PC-9 (cell line): ENCODE data around the gene RAB30. TPM values are rescaled to one million over a fixed set of nuclear protein-coding genes. Genes with fewer than 3 reads are reported as not detected.

ENCODE experiments used
- Bru-seq: library from RNA; stranded (reverse); fragments of 400-500 nt; gene quantifications from one replicate; lab custom pipeline; 2021; lab: Mats Ljungman, UMichigan
- BruChase-seq, 2 experiments: library from RNA; stranded (reverse); fragments of 400-500 nt; gene quantifications; one replicate each; lab custom pipeline; 2021; lab: Mats Ljungman, UMichigan
- BruUV-seq: library from RNA; stranded (reverse); fragments of 400-500 nt; replicated peaks from 2 replicates; lab custom pipeline; 2021; lab: Mats Ljungman, UMichigan
- CTCF ChIA-PET: fragments of 300-600 bp; sonication (Branson Sonifier 250); formaldehyde crosslinking; loops from one replicate; lab custom pipeline; 2022; ENCODE audit warnings: antibody characterized with exemption; lab: Charles Lee
- POLR2A ChIA-PET: fragments of 300-600 bp; sonication (Branson Sonifier 250); formaldehyde crosslinking; loops from one replicate; lab custom pipeline; 2022; ENCODE audit warnings: antibody characterized with exemption; ENCODE audit not compliant: unreplicated experiment; lab: Charles Lee
- DNase-seq, 2 experiments: peaks; one replicate each; pipeline versions ENCODE4 v3.0.0 to v3.0.0-alpha.2; 2015 to 2022; ENCODE audit warnings: mixed read lengths in 1 of 2
- H2AFZ ChIP-seq: fragments of 200-600 bp; sonication (generic); 2 replicates; pipeline ENCODE4 v1.8.1; 2017; ENCODE audit warnings: antibody characterized with exemption
- H3F3A ChIP-seq: fragments of 200-600 bp; sonication (generic); 2 replicates; pipeline ENCODE4 v1.8.1; 2017; ENCODE audit warnings: antibody characterized with exemption, mild to moderate bottlenecking, low read depth; ENCODE audit not compliant: insufficient read depth
- H3K27ac ChIP-seq: fragments of 200-600 bp; sonication (generic); 2 replicates; pipeline ENCODE4 v1.6.1; 2016; ENCODE audit warnings: mixed run types
- H3K27me3 ChIP-seq: fragments of 200-600 bp; sonication (generic); 2 replicates; pipeline ENCODE4 v1.6.1; 2016; ENCODE audit warnings: low read depth, mixed run types; ENCODE audit not compliant: insufficient read depth
- H3K36me3 ChIP-seq: fragments of 200-600 bp; sonication (generic); 2 replicates; pipeline ENCODE4 v1.6.1; 2016; ENCODE audit warnings: low read depth, mixed run types
- H3K4me1 ChIP-seq: fragments of 200-600 bp; sonication (generic); replicated peaks from 2 replicates; pipeline ENCODE4 v1.6.1; 2016; ENCODE audit warnings: mixed run types; ENCODE audit not compliant: insufficient read depth
- H3K4me2 ChIP-seq: fragments of 200-600 bp; sonication (generic); 2 replicates; pipeline ENCODE4 v1.6.1; 2017; ENCODE audit warnings: mixed run types
- H3K4me3 ChIP-seq: fragments of 200-600 bp; sonication (generic); 2 replicates; pipeline ENCODE4 v1.6.1; 2016; ENCODE audit warnings: mixed run types
- H3K79me2 ChIP-seq: fragments of 200-600 bp; sonication (generic); 2 replicates; pipeline ENCODE4 v1.6.1; 2017; ENCODE audit warnings: low read depth, mixed run types
- H3K9me2 ChIP-seq: fragments of 200-600 bp; sonication (generic); 2 replicates; pipeline ENCODE4 v1.8.1; 2017; ENCODE audit warnings: mild to moderate bottlenecking; ENCODE audit not compliant: insufficient read depth
- H3K9me3 ChIP-seq: fragments of 200-600 bp; sonication (generic); 2 replicates; pipeline ENCODE4 v1.8.1; 2016; ENCODE audit warnings: low read depth; ENCODE audit not compliant: insufficient read depth
- H4K20me1 ChIP-seq: fragments of 200-600 bp; sonication (generic); 2 replicates; pipeline ENCODE4 v1.8.1; 2017; ENCODE audit not compliant: insufficient read depth
- CTCF ChIP-seq: fragments of 200-600 bp; sonication (generic); conservative IDR thresholded peaks from 2 replicates; pipeline ENCODE4 v1.6.1; 2017; ENCODE audit warnings: mixed run types, antibody characterized with exemption, mild to moderate bottlenecking, moderate library complexity
- EZH2 ChIP-seq: fragments of 200-600 bp; sonication (generic); IDR thresholded peaks from 2 replicates; pipeline ENCODE4 v1.8.0; 2017; ENCODE audit warnings: antibody characterized with exemption, low read depth
- intact Hi-C: fragments of 100-400 bp; cut with micrococcal nuclease; formaldehyde crosslinking; loops from one replicate; pipeline ENCODE4 v1.10.0; 2022; ENCODE audit not compliant: unreplicated experiment
- long read RNA-seq: library from polyadenylated mRNA; stranded (forward); transcript quantifications from one replicate; pipeline ENCODE4 v2.0.0, GENCODE V29; 2022
- total RNA-seq: library from RNA; stranded (reverse); gene quantifications from 2 replicates; pipeline ENCODE4 v1.2.3, GENCODE V29; 2021

Gene RAB30
- total RNA-seq (3.2 and 3.6 TPM in 2 replicates), Bru-seq, nascent RNA (percentile 63 among the genes with signal in this experiment), BruChase-seq, experiment 1, labeled RNA remaining after a 2-hour chase (percentile 68 among the genes with signal in this experiment), BruChase-seq, experiment 2, labeled RNA remaining after a 6-hour chase (percentile 56 among the genes with signal in this experiment)
- long read RNA-seq, partial matches to known transcripts, result 0 of 1 reads
- long read RNA-seq, other reads (novel, unspliced or antisense), result 0 of 1 reads

GRCh38 chr11:83071567-83072349 lies at the start of gene RAB30:
TSS of gene RAB30 (minus strand) at chr11:83071897. CDS start at chr11:82997316, 74,581 bp downstream.
- Histone ChIP-seq H3K79me2 (peaks cover 27% of the 10 kb centered on the region), H3K4me1 (peaks cover 39% of the 10 kb centered on the region), H3F3A (peaks cover 20% of the 10 kb centered on the region; the same call in 1 of the 2 replicates), H3K27me3 (no peaks in the 10 kb centered on the region), H2AFZ (peak within 1 kb of the TSS; percentile 83), H3K4me2 (peak within 1 kb of the TSS; percentile 85), H3K9me3 (no peaks in the 10 kb centered on the region), H3K4me3 (peak within 1 kb of the TSS; percentile 91), H3K9me2 (no peaks in the 10 kb centered on the region), H4K20me1 (no peaks in the 10 kb centered on the region), H3K36me3 (peaks cover 16% of the 10 kb centered on the region), H3K27ac (peak within 1 kb of the TSS; percentile 66)
- BruUV-seq, result no TSS peak
- ChIA-PET CTCF (no interaction called here), POLR2A (interaction anchor here (0.6 to 0.7 kb wide), 4 partner anchors 15 to 96 kb away, joined by 3 to 6 read pairs (median 3); partner anchors contain the start of gene PCF11)
- intact Hi-C loops, result loop anchor here (1.0 to 10.0 kb wide), 6 partner anchors 37 to 213 kb away; partner anchors contain the start of genes ANKRD42 and CCDC90B
- TF ChIP-seq EZH2 (no peak), CTCF (no peak)
- DNase-seq, result peak; percentile 93 to 100

- POLR2A ChIA-PET, result no interaction called here
- peak overlapping the region; percentile 58 for H2AFZ ChIP-seq
- H4K20me1 ChIP-seq, result no peaks in the 10 kb centered on the region
- H3K4me3 ChIP-seq, result no peak overlapping the region
- H3K4me2 ChIP-seq, result no peak overlapping the region
- H3K36me3 ChIP-seq, result no peaks in the 10 kb centered on the region
- no peak for DNase-seq
- no peaks in the 10 kb centered on the region for H3F3A ChIP-seq
- no peaks in the 10 kb centered on the region for H3K9me2 ChIP-seq
- H3K27me3 ChIP-seq, result no peaks in the 10 kb centered on the region
- no peaks in the 10 kb centered on the region for H3K4me1 ChIP-seq
- no peaks in the 10 kb centered on the region for H3K79me2 ChIP-seq
- intact Hi-C loops, result no loop called here
- BruUV-seq, result no TSS peak
- no peak overlapping the region for H3K27ac ChIP-seq
- no peaks in the 10 kb centered on the region for H3K9me3 ChIP-seq
- TF ChIP-seq EZH2 (no peak), CTCF (no peak)
- CTCF ChIA-PET, result no interaction called here
These were observed 48.6 kb upstream of the RAB30 start for GRCh38 chr11:83120327-83120726.

- no peaks in the 10 kb centered on the region for H3K27me3 ChIP-seq
- ChIA-PET CTCF (no interaction called here), POLR2A (no interaction called here)
- no peaks in the 10 kb centered on the region for H4K20me1 ChIP-seq
- TF ChIP-seq CTCF (no peak), EZH2 (no peak)
- H3K4me2 ChIP-seq, result no peak overlapping the region
- H3K79me2 ChIP-seq, result no peaks in the 10 kb centered on the region
- no peak overlapping the region for H2AFZ ChIP-seq
- no peaks in the 10 kb centered on the region for H3K36me3 ChIP-seq
- no peak overlapping the region for H3K4me3 ChIP-seq
- intact Hi-C loops, result no loop called here
- H3F3A ChIP-seq, result no peaks in the 10 kb centered on the region
- H3K27ac ChIP-seq, result no peak overlapping the region
- no TSS peak for BruUV-seq
- DNase-seq, result no peak
- H3K4me1 ChIP-seq, result no peaks in the 10 kb centered on the region
- H3K9me2 ChIP-seq, result no peaks in the 10 kb centered on the region
- H3K9me3 ChIP-seq, result no peaks in the 10 kb centered on the region
These were observed 47.5 kb upstream of the RAB30 start for GRCh38 chr11:83119216-83119615.
